ENCODE measurements around the gene PCP2. TPM values are rescaled to one million over a fixed set of nuclear protein-coding genes. Genes with fewer than 3 reads are reported as not detected.

Gene PCP2
- polyA plus RNA-seq, 2 of the 4 experiments (the other 2 are of a cell fraction), result 0.19 TPM; not detected in 1

DNA sequence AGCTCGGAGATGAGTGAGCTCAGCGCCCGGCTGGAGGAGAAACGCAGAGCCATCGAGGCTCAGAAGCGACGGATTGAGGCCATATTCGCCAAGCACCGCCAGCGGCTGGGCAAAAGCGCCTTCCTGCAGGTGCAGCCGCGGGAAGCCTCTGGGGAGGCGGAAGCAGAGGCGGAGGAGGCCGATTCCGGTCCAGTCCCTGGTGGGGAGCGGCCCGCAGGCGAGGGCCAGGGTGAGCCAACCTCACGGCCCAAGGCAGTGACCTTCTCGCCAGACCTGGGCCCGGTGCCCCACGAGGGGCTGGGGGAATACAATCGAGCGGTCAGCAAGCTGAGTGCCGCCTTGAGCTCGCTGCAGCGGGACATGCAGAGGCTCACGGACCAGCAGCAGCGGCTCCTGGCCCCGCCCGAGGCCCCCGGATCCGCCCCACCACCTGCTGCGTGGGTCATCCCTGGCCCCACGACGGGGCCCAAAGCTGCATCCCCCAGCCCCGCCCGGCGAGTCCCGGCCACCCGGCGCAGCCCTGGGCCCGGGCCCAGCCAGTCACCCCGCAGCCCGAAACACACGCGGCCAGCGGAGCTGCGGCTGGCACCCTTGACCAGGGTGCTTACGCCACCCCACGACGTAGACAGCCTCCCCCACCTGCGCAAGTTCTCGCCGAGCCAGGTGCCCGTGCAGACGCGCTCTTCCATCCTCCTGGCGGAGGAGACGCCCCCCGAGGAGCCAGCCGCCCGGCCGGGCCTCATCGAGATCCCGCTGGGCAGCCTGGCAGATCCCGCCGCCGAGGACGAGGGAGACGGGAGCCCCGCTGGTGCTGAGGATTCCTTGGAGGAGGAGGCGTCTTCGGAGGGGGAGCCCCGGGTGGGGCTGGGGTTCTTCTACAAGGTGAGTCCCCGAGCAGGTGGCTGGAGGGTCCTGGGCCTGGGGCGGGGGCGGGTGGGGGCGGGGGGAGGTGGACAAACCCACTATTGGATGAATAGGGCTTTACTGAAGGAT is 20.9 kb downstream of the PCP2 start (continued):
- TF ChIP-seq PHF8 (IDR thresholded peaks at IDR 0.05; ENCODE audit: borderline replicate concordance, low read depth) (no peak), BHLHE40 (IDR thresholded peaks at IDR 0.05; ENCODE audit: low read depth, low read length) (no peak), EHMT2 (IDR thresholded peaks at IDR 0.05; ENCODE audit: low read depth) (no peak), KDM1A (IDR thresholded peaks at IDR 0.05; ENCODE audit: low read depth) (no peak)
- TF ChIP-seq, protein P1, sequence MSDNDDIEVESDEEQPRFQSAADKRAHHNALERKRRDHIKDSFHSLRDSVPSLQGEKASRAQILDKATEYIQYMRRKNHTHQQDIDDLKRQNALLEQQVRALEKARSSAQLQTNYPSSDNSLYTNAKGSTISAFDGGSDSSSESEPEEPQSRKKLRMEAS (IDR thresholded peaks at IDR 0.05), result no peak

DNA sequence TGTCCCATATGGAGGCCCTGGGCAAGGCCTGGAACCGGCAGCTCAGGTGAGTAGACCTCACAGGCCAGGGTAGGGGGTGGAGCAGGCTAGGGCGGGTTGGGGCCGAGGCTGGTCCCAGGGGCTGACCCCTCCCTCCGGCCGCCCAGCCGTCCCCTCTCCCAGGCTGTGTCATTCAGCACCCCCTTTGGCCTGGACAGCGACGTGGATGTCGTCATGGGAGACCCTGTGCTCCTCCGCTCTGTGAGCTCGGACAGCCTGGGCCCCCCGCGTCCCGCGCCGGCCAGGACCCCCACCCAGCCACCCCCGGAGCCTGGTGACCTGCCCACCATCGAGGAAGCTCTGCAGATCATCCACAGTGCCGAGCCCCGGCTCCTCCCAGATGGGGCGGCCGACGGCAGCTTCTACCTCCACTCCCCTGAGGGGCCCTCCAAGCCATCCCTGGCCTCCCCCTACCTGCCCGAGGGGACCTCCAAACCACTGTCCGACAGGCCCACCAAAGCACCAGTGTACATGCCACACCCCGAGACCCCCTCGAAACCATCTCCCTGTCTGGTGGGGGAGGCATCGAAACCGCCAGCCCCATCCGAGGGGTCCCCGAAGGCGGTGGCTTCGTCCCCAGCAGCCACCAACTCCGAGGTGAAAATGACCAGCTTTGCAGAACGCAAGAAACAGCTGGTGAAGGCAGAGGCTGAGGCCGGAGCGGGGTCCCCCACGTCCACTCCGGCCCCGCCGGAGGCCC is 21.8 kb downstream of the PCP2 start:
- ATAC-seq (no peak), FAIRE-seq (no peak), DNase-seq (ENCODE audit: low read depth in 1 of 2, low spot score in 1 of 2) (no peak)
- ChIA-PET CTCF (interaction anchor here (0.6 kb wide), 1 partner anchor 69 kb away, joined by 4 read pairs; the partner anchor contains the start of gene TRAPPC5), POLR2A (no interaction called here)
- H3K27ac ChIP-seq, result no peak overlapping the region
- no peak overlapping the region for H3K4me3 ChIP-seq
- no peaks in the 10 kb centered on the region for H3K9me3 ChIP-seq
- no peaks in the 10 kb centered on the region for H3K4me1 ChIP-seq
- WGBS (ENCODE audit: missing lambda C conversion rate), result 94% methylated on average over 15 of the region's 41 CpGs
- no peak overlapping the region for H3K4me2 ChIP-seq
- no peak for TF ChIP-seq EHF (CRISPR knock-in tag; IDR thresholded peaks at IDR 0.05)
- TF ChIP-seq, protein P2, sequence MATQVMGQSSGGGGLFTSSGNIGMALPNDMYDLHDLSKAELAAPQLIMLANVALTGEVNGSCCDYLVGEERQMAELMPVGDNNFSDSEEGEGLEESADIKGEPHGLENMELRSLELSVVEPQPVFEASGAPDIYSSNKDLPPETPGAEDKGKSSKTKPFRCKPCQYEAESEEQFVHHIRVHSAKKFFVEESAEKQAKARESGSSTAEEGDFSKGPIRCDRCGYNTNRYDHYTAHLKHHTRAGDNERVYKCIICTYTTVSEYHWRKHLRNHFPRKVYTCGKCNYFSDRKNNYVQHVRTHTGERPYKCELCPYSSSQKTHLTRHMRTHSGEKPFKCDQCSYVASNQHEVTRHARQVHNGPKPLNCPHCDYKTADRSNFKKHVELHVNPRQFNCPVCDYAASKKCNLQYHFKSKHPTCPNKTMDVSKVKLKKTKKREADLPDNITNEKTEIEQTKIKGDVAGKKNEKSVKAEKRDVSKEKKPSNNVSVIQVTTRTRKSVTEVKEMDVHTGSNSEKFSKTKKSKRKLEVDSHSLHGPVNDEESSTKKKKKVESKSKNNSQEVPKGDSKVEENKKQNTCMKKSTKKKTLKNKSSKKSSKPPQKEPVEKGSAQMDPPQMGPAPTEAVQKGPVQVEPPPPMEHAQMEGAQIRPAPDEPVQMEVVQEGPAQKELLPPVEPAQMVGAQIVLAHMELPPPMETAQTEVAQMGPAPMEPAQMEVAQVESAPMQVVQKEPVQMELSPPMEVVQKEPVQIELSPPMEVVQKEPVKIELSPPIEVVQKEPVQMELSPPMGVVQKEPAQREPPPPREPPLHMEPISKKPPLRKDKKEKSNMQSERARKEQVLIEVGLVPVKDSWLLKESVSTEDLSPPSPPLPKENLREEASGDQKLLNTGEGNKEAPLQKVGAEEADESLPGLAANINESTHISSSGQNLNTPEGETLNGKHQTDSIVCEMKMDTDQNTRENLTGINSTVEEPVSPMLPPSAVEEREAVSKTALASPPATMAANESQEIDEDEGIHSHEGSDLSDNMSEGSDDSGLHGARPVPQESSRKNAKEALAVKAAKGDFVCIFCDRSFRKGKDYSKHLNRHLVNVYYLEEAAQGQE (IDR thresholded peaks at IDR 0.05), result peak; percentile 70

DNA sequence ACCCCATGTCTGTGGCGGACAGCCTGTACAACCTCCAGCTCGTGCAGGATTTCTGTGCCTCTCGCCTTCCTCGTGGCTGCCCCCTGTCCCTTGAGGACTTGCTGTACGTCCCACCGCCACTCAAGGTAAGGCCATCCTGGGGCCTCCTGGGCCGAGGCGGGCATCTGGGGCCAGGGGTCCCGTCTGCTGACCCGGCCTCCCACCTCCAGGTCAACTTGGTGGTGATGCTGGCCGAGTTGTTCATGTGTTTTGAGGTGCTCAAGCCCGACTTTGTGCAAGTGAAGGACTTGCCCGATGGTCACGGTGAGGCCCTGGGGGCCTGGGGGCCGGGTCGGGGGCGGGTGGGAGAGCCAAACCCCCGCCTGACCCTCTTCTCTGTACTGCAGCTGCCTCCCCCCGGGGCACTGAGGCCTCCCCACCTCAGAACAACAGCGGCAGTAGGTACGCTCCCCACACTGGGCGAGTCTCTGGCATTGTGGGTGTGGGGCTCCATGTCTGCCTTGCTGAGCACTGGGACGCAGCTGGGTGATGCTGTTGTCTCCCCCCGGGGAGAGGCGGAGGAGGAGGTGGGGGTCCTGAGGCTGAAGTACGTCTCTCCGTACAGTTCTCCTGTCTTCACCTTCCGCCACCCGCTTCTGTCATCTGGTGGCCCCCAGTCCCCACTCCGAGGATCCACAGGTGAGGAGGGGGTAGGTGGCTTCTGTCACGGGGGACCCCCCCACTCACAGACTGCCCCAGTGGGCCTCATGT is 22.9 kb downstream of the PCP2 start:
- DNase-seq (ENCODE audit: low read depth in 1 of 2, low spot score in 1 of 2), result no peak
- CTCF ChIA-PET, result no interaction called here

DNA sequence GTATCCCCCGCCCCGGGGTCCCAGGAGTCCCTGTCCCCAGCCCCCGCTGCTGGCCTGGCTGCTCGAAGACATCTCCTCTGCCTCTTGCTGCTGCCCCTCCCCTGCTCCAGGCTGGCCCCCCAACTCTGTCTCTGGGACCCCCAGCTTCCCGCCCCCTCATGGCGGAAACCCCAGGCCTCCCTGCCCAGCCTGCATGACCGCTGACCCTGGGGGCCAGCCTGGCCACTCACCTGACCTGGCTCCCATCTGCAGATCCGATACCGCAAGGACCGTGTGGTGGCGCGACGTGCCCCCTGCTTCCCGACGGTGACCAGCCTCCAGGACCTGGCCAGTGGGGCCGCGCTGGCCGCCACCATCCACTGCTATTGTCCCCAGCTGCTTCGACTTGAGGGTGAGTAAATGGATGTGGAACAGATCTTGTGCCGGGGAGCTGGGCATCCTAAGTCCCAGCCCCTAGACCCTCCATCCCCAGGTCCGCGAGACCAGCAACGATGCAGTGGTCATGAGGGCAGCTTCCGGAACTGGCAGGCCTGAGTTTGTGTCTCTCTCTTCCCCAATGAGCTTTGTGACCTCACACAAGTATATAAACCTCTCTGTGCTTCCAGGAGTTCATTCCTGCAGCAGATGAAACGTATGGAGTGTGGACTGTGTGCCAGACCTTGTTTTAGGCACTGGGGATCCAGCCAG is 25.5 kb downstream of the PCP2 start:
- ChIA-PET POLR2A (no interaction called here), CTCF (interaction anchor here (0.7 to 3.3 kb wide), 4 partner anchors 11 to 73 kb away, joined by 3 to 13 read pairs (median 4); partner anchors contain the start of gene TRAPPC5)
- no peak for DNase-seq (ENCODE audit: low read depth in 1 of 2, low spot score in 1 of 2)
- Histone ChIP-seq H3K9me3 (no peaks in the 10 kb centered on the region), H3K4me2 (no peak overlapping the region), H3K27ac (no peak overlapping the region), H3K4me3 (no peak overlapping the region), H3K4me1 (no peaks in the 10 kb centered on the region)
- TF ChIP-seq KDM5A (IDR thresholded peaks at IDR 0.05) (no peak), PHF8 (IDR thresholded peaks at IDR 0.05; ENCODE audit: borderline replicate concordance, low read depth) (no peak), ZFP36 (IDR thresholded peaks at IDR 0.05; ENCODE audit: borderline replicate concordance, partially characterized antibody) (peak; percentile 2)
- no peak for ATAC-seq
- no peak for FAIRE-seq
- WGBS (ENCODE audit: missing lambda C conversion rate), result 89% methylated on average over 15 of the region's 25 CpGs

More for the DNA sequence above, 22.9 kb downstream of the PCP2 start:
- POLR2A ChIA-PET, result no interaction called here
- no peak for TF ChIP-seq JUNB (IDR thresholded peaks at IDR 0.05)
- TF ChIP-seq KDM1A (IDR thresholded peaks at IDR 0.05; ENCODE audit: low read depth), result no peak
- TF ChIP-seq CHD2 (IDR thresholded peaks at IDR 0.05; ENCODE audit: low read length, partially characterized antibody), result no peak
- WGBS (ENCODE audit: missing lambda C conversion rate), result 91% methylated on average over 11 of the region's 31 CpGs
- FAIRE-seq (no peak), ATAC-seq (no peak)
- H3K9me3 ChIP-seq, result no peaks in the 10 kb centered on the region
- no peaks in the 10 kb centered on the region for H3K4me1 ChIP-seq
- no peak overlapping the region for H3K4me2 ChIP-seq
- H3K27ac ChIP-seq, result no peak overlapping the region
- no peak overlapping the region for H3K4me3 ChIP-seq

Measured in A549 (cell line).